Fibroblast of skin of right quadriceps (primary cell): Measurements from ENCODE around the gene NFATC3.

Experiments
- DNase-seq: peaks from one replicate; pipeline ENCODE4 v3.0.0-alpha.2; 2013

NFATC3 gene

DNA sequence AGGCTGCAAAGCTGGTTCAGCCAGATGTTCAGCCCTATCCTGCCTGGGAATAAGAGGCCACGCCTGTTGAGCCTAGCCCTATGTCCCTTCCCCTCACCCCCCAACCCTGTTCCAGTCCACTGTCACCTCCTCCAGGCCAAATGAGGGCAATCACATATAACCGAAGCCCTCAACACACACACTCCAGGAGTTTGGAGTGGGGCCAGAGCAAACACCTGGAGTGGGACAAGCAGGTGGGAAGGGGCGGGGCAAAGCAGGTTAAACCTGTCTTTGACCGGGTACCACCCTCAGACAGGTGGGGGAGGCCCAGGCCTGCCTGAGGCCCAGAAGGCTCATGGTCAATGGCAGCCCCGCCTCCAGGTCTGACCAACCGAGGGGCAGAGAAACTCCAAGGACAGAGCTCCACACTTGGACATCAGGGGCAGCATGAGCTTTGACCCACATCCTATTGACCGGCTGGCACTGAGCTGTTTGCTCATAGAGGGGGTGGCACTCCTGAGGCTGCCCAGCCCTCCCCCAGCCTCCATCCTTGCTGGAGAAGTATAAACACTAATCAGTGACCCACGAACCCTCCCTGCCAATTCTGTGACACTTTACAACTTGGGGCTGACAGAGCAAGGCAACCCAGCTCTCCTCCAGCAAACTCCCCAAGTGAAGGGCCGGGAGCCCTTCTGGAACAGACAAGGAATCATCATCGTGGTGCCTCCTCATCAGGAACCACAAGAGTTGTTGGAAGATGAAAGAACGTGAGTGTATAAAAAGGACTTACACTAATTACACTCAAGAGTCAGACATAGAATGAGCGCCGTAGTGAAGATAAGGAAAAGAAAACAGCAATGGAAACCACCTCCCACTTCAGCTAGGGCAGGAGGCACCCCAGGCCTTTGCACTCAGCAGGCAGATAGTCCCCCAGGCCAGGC lies 149.3 kb downstream of the NFATC3 start:
- DNase-seq = no peak

- no peak for DNase-seq
Measured at GRCh38 chr16:68235108-68235886, 150.1 kb downstream of the NFATC3 start.

DNA sequence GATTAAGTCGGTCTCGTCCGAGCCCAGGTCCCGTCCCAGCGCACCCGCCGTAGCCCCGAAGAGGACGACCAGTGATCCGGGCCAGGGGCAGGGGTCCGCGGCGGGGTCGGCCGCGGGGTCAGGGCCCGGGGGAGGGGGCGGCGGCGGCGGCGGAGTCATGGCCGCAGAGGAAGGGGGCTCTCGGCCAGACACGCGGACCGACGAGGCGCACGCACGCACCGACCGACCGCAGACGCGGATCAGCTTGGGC lies 150.6 kb downstream of the NFATC3 start, which contains the start of gene ESRP2:
ESRP2 (minus strand) TSS at position 241 of the 250 bp plus-strand sequence; CDS start at position 159, 82 bp downstream.
- no peak for DNase-seq

DNA sequence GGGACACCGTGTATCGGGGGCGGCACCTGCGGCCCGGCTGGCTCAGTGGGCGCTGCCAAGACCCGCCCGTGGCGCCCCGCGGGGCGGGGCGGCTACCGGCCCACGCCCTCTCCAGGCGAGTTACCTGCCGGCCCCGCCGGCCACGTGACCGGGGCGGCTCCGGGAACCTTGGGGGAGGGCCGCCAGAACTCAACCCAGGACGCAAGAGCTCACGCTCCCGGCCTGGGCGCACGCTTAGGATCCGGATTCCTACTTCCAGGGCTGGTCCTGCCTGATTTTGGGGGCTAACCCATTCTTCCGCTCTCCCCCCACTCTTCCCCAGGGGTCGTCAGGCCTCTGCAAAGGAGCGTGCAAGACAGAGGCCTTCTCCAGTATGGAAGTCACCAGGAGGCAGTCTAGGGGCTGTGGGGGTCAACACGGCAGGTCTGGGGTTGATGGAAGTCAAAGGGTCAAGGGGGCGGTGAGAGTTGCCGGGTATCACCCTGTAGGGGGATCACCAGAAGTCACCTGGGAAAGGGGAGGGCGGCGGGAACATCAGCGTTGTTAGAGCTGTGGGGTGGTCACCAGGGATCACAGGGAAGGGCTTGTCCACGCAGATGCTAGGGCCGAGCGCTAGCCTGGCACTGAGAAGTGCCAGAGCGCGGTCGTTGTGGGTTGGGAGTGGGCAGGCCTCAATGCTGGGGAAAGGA lies 151.1 kb downstream of the NFATC3 start:
- DNase-seq = no peak

GRCh38 chr16:68236826-68237242 lies 151.7 kb downstream of the NFATC3 start:
- DNase-seq = no peak

DNA sequence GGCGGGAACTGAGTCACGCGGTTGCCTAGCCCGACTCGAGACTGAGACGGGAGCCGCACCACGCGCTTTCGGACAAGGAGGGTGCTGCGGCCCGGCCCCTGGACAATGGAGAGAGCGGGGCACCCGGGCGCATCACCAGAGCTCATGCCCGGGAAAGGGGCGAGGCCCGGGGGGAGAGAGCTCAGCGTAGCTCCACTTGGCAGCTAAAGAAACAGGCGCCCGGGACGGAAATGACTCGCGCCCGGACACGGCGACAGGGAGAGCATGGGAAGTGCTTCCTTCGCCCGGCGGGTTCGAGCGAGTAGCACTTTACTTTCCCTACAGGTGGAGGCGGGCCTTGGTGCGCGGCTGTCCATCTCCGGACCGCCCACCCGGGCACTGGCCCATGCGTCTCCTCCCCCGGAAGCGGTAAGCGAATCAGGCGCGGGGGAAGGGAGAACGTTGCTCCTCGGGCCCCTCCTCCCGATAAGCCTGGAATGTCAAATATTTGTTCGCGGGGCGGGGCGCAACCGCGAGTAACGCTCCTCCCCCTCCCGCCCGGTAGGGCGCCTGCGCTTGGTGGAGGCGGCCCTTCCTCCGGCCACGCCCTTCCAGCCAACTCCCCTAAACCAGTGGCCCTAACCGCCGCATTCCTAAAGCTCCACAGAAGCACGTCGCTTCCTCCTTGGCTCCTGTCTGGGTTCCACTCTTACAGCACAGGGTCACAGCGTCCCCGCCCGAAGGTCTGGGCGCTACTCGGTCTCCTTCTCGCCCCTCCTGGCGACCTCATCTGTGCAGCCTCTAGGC lies 152.3 kb downstream of the NFATC3 start:
- peak; percentile 98 for DNase-seq

GRCh38 chr16:68238029-68238345 lies 152.8 kb downstream of the NFATC3 start:
- DNase-seq = no peak

DNA sequence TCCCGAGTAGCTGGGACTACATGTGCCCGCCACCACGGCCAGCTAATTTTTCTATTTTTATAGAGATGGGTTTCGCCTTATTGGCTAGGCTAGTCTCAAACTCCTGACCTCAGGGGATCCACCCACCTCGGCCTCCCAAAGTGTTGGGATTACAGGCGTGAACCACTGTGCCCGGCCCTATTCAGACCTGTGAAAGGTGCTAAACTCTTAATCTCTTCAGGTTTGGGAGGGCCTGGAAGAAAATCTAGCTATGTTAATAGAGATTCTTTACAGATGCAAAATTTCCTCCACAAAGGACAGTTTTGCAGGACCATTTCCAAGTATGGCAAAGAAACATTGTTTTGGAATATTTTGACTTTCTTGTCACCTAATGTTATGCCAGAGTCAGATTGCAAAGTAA lies 156.9 kb downstream of the NFATC3 start:
- DNase-seq = no peak

GRCh38 chr16:68242926-68243858 lies 158.0 kb downstream of the NFATC3 start:
- DNase-seq = no peak

DNA sequence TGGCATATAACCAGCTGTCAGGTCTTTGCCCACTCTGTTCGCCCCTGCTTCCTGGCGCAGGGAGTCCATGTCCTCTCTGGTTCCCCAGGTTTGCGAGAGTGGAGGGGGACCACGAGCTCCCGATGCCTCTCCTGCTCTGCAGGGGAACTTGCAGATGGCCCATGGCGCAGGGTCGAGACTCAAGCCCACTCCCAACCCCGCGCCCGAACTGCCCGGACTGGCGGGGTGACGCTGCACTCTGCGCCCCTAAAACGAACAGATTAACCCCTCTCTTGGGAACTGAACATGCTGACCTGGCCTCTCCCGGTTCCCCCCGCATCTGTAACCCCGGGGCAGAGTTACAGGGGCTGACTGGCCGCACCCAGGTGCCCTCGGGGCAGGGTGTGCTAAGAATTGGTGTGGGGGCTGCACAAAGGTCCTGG lies 159.3 kb downstream of the NFATC3 start:
- no peak for DNase-seq

- DNase-seq = peak; percentile 93
Measured at GRCh38 chr16:68244903-68245853, 160.0 kb downstream of the NFATC3 start, which contains the start of gene PLA2G15. Gene PLA2G15, plus strand, starts transcription at chr16:68245373. Its CDS starts 54 bp downstream, at chr16:68245427.

DNA sequence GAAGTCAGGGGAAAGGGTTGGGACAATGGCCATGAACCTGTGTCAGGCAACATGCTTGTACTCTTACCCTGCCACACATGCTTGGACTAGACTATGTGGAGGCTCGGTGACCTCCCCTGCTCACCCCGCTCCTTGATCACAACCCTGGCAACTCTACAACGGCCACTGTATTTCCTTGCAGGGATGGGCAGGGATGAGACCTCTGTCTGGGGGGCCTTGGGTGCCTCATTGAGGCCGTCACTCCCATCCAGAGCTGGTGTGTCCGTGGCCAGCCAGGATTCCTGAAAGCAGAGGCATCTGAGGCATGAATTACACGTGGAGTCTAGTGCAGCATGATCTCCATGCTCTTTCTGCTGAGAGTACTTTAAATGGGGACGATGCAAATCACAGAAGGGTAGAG lies 161.0 kb downstream of the NFATC3 start:
- DNase-seq = no peak

- no peak for DNase-seq
Measured at GRCh38 chr16:68246666-68247065, 161.5 kb downstream of the NFATC3 start.

DNA sequence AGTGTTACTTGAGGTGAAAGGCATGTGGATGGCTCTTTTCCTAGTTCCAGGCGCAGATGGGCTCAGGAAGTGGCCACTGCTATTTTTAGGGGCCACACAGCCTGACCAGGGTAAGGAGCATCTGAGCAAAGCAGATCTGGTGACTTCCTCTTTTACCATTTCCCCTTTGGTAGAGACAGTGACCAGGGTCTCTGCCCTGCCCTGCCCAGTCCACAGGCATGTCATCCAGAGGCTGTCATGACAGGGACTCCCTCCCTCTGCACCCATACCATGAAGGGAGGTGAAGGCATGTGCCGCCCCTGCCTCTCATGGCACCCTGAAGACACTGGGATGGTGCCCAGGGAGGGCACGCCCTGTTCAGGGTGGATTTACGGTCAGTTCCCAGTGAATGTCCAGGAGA lies 162.2 kb downstream of the NFATC3 start:
- no peak for DNase-seq

GRCh38 chr16:68247932-68248331 lies 162.8 kb downstream of the NFATC3 start:
- DNase-seq = no peak

DNA sequence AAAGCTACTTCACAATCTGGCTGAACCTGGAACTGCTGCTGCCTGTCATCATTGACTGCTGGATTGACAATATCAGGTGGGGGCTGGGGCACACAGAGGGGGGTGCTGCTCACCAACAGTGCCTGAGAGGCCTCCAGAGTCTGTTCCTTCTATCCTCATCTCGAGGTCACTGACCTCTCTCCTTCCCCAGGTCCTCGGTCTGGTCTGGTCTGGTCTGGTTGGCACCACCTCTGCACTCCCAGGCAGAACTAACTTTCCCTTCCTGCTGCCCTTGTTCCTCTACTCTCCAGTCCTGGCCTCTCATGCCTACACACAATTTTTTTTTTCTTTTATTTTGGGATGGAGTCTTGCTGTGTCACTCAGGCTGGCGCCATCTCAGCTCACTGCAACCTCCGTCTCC lies 164.2 kb downstream of the NFATC3 start:
- no peak for DNase-seq

DNA sequence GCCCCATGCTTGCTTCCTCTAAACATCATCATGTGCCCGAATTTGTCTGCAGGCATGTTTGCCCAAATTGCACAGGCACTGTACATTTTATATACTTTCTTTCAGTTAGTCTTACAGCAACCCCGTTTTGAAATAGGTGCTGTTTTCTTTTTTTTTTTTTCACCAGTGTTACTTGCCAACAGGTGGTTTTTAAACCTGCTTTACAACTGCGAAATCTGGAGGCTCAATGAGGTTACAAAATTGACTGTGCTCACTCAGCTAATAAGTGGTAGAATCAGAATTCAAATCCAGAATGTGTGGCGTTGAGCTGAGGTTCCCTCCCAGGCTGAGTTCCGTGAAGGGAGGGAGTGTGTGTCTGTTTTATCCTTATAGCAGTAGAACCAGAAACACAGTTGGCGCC lies 165.8 kb downstream of the NFATC3 start:
- no peak for DNase-seq

- no peak for DNase-seq
Measured at GRCh38 chr16:68251832-68252231, 166.7 kb downstream of the NFATC3 start.

- no peak for DNase-seq
Measured at GRCh38 chr16:68252383-68252782, 167.2 kb downstream of the NFATC3 start.

DNA sequence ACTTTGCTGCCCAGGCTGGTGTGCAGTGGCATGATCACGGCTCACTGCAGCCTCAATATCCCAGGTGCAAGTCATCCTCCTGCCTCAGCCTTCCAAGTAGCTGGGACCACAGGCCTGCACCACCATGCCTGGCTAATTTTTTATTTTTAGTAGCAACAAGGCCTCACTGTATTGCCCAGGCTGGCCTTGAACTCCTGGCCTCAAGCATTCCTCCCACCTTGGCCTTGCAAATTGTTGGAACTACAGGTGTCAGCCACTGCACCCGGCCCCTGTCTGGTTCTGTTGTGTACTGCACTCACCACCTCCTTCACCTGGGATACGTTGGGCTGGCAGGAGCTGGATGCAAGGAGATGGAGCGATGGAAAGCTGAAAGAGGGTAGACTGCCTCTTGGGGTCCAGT lies 168.6 kb downstream of the NFATC3 start:
- no peak for DNase-seq
